Stimulated activated CD8-positive, alpha-beta memory T cell treated with anti-CD3 and anti-CD28 coated beads, Interleukin-15, amount 100 ng/mL, for 48 hours (primary cell): ENCODE results near the gene ANXA4.
"Not testable (repeated sequence)": the region's sequence is repeated elsewhere in the genome, so short reads cannot be mapped to it uniquely, and the experiment has no call there.

Experiments used
- DNase-seq, 2 donors: peaks; one replicate each; pipeline ENCODE4 v3.0.0-alpha.2; 2020; ENCODE audit warnings: low read depth in 2 of 2

Gene ANXA4

DNA sequence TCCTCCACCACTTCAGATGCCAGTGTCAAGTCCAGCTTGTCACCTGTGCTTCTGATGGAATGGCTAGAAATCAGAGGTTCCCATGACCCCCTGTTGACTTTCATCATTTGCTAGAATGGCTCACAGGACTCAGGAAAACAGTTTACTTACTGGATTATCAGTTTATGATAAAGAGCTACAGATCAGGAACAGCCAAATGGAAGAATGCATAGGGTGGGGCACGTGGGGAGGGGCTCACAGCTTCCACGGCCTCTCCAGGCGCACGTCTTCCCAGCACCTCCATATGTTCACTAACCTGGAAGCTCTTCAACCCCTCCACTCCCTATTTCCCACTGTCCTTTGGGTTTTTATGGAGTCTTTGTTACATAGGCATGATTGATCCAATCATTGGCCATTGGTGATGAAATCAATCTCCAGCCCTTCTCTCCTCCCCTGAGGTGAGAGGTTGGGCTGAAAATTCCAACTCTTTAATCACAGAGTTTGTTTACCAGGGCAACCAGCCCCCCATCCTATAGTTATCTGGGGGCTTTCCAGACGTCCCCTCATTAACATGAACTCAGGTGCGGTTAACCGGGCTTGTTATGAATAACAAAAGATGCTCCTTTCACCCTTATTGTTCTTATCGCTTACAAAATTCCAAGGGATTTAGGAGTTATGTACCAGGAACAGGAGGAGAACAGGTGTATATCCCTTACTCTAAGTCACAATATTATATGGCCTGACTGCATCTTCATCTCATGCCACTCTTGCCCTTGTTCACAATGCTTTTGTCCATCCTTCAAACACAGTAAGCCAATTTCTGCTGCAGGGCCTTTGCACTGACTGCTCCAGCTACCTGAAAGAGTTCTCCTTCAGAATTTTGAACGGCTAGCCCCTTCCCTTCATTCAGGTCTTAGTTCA lies 35.2 kb downstream of the ANXA4 start:
- no peak for DNase-seq

DNA sequence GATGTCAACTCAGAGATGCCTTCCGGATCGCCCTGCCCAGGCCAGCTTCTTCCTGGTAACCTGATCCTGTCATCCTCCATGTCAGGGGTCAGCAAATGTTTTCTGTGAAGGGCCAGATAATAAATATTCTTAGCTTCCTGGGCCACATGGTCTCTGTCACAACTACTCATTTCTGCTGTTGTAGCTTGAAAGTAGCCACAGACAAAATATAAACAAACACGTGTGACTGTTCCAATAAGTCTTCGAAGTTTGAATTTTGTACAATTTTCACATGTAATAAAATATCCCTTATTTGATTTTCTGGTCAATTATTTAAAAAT lies 35.8 kb downstream of the ANXA4 start:
- no peak for DNase-seq

GRCh38 chr2:69779258-69780001 lies 37.5 kb downstream of the ANXA4 start:
- no peak for DNase-seq

DNA sequence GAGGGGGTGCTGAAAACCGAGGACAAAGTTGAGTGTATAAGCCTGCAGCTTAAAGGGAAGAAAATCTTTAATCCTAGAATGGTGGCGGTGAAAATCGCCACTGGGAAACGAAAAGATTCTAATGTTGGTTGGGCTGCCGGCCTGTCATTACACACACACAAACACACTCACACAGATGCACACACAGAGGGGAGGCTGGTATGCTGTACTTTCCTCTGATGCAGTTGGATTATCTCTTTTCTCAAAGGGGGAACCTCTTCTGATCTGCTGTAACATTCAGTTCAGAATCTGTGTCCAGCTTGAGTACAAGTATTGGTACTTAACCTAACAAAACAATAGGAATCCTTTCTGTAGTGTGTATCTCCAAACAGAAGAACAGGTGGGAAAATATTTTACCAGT lies 39.0 kb downstream of the ANXA4 start:
- no peak for DNase-seq

- DNase-seq: no peak
Measured at GRCh38 chr2:69781321-69782248, 39.7 kb downstream of the ANXA4 start.

- DNase-seq: no peak
Measured at GRCh38 chr2:69784228-69784627, 42.3 kb downstream of the ANXA4 start.

- DNase-seq: no peak
Measured at GRCh38 chr2:69785358-69785757, 43.4 kb downstream of the ANXA4 start.

DNA sequence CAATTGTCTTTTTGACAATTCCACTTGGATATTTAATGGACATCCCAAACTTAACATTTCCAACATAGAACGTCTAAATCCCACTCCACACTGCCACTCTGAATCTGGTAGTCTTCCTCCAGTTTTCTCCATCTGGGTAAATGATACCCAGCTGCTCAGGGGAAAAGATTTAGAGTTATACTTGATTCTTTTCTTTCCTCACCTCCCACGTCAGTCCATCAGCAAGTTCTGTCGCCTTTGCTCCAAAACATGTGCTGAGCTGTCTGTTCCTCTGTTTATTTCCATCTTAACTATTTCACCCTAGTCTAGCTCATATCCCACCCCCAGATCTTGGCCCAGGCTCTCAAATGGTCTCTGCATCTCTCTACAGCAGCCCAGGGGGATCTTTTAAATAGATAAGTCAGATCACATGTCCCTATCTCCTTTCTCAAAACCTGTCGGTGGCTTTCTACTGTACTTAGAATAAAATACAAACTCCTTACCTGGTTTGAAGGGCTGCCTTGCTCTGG lies 44.2 kb downstream of the ANXA4 start:
- DNase-seq: no peak

GRCh38 chr2:69789175-69789721 lies 47.3 kb downstream of the ANXA4 start:
- DNase-seq: no peak

DNA sequence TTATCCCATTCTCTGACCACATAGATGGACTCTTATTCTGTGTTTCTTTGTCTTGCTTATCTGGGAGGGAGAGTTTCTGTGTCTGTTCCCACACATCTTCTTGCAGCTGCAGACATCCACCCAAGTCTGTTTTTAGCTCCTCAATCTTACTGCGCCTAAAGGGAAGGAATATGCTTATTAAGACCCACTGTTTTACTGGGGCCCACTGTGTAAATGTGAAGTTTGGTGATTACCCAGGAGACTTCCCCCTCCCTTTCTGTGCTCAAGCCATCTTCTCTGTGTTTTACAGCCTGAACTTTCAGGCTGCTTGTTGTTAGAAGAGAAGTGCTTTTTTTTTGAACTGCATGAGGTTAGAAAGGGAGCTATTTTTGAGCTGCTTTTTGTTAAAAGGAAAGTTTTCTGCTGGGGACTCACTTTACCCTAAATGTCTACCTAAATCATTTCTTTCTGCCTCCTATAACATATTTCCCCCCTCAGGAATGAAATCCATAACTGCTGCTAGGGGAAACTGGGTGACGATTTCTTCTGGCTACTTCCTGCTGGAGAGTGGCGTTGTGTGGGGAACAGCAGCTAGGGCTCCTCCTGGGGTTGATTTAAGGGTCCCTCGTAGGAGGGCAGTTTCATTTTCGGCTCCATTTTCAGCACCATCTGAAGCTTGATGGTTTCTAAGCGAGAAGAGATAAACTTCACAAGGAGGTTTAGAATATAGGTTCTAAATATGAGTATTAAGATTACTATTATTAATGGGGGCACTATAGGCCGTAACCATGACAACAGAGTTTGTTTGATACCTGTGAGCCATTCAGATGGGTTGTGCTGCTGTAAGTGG lies 48.1 kb downstream of the ANXA4 start:
- DNase-seq: no peak

GRCh38 chr2:69790601-69790959 lies 48.6 kb downstream of the ANXA4 start:
- no peak for DNase-seq

GRCh38 chr2:69791045-69791444 lies 49.1 kb downstream of the ANXA4 start:
- no peak for DNase-seq

GRCh38 chr2:69796174-69796573 lies 54.2 kb downstream of the ANXA4 start:
- no peak for DNase-seq

DNA sequence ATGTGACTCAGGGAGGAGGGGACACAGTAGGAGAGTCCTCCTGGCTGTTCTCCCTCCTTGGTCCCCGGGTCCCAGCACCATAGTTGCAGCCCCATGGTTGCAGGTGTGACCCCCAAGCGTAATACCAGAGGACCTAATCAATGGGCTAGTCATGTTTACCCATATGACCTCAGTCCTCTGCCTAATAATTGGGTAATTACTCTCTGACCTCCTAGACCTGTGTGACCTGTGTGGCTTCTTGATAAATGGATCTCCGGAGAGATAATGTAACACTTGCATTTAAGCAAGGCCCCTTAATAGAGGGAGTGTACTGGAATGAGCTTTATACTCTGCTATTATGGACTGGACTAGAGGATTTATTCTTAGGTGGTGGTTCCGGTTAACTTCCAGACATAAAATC lies 55.3 kb downstream of the ANXA4 start:
- DNase-seq: no peak

DNA sequence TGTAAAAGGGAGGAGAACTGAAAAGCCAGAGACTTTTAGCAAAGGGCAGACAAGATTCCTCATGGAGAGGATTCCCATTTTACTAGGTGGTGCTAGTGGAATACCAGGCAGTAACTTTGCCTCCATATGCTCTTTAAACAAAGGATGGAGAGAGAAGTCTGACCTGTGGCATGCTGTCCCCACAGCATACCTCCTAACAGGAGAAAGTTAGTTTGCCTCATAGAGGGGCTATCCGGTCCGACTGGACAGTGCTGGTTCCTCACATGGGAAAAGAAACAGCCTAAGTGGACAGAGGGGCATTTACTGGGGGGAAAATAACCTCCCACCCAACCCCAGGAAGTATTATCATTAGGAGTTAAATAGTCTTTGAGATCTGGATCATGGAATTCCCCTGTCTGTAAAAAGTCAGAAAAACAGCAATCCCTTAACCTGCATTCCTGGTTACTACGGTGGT lies 55.9 kb downstream of the ANXA4 start:
- DNase-seq: no peak

- DNase-seq: no peak
Measured at GRCh38 chr2:69798290-69798908, 56.5 kb downstream of the ANXA4 start.

GRCh38 chr2:69798909-69799526 lies 57.1 kb downstream of the ANXA4 start:
- DNase-seq: no peak

GRCh38 chr2:69801745-69802290 lies 59.9 kb downstream of the ANXA4 start:
- no peak for DNase-seq

DNA sequence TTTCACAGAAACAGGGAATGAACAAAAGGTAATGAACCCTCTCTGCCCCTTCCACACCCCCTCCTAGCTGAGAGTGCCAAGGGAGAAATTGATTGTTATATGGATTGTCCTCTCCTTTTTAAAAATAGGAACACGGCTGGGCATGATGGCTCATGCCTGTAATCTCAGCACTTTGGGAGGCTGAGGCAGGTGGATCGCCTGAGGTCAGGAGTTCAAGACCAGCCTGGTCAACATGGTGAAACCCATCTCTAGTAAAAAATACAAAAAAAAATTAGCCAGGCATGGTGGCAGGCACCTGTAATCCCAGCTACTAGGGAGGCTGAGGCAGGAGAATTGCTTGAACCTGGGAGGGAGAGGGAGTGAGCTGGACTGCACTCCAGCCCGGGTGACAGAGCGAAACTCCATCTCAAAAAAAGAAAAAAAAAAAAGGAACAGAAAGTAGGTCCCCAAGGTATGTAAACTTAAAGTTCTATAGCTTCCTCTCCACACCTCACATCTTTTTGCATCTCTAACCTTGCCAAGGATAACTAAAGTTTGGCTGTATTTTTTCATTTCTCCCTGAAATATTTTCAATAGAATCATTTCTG lies 60.9 kb downstream of the ANXA4 start:
- DNase-seq: not testable (repeated sequence)
